HG02981 (cell line): ENCODE data around the gene NME9.

Experiments used
- ATAC-seq: cut with Tn5 transposase; IDR thresholded peaks from one replicate; pipeline ENCODE4 v1.9.1; 2021; ENCODE audit warnings: mild to moderate bottlenecking, moderate library complexity; ENCODE audit not compliant: unreplicated experiment

The NME9 gene

GRCh38 chr3:138284957-138285477 lies 44.6 kb downstream of the NME9 start:
- no peak for ATAC-seq

- ATAC-seq, result no peak
Observed at GRCh38 chr3:138284079-138284478, 45.6 kb downstream of the NME9 start.

- no peak for ATAC-seq
Observed at GRCh38 chr3:138282836-138283235, 46.8 kb downstream of the NME9 start.

- no peak for ATAC-seq
Observed at GRCh38 chr3:138281561-138281960, 48.1 kb downstream of the NME9 start.

GRCh38 chr3:138271189-138271794 lies 58.4 kb downstream of the NME9 start:
- peak; percentile 77 for ATAC-seq

GRCh38 chr3:138270245-138270644 lies 59.4 kb downstream of the NME9 start:
- ATAC-seq, result no peak

GRCh38 chr3:138267083-138267482 lies 62.6 kb downstream of the NME9 start:
- ATAC-seq, result no peak

GRCh38 chr3:138265745-138266144 lies 63.9 kb downstream of the NME9 start:
- ATAC-seq, result no peak

GRCh38 chr3:138263104-138263503 lies 66.5 kb downstream of the NME9 start:
- no peak for ATAC-seq

- no peak for ATAC-seq
Observed at GRCh38 chr3:138260611-138261010, 69.0 kb downstream of the NME9 start.

GRCh38 chr3:138259126-138259525 lies 70.5 kb downstream of the NME9 start:
- no peak for ATAC-seq

GRCh38 chr3:138257986-138258385 lies 71.7 kb downstream of the NME9 start:
- no peak for ATAC-seq

- ATAC-seq, result no peak
Observed at GRCh38 chr3:138256022-138256421, 73.6 kb downstream of the NME9 start.

- no peak for ATAC-seq
Observed at GRCh38 chr3:138254216-138254615, 75.4 kb downstream of the NME9 start.

- no peak for ATAC-seq
Observed at GRCh38 chr3:138253609-138254008, 76.0 kb downstream of the NME9 start.
